ENCODE data around the gene OR1E2. TPM values are rescaled to one million over a fixed set of nuclear protein-coding genes. Genes with fewer than 3 reads are reported as not detected.
"Not testable (repeated sequence)": the region's sequence is repeated elsewhere in the genome, so short reads cannot be mapped to it uniquely, and the experiment has no call there.

The OR1E2 gene
- total RNA-seq, 6 experiments from 2014 or later, result not detected

DNA sequence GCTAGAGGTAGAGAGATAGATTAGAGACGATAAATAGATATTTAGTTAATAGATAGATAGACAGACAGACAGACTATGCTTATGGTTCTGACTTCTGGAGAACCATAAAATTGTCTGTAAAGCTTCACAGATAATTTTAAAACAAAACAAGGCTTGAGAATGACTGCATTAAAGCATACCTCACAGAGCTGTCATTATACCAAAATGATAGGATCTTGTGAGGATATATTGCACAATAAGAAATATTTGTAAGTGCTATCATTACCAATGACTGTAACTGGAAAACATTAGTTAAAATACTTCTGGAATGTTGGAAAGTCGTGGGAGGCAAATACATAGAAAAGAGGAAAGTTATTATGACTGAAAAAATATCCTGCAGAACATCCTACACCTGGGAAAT is 31.9 kb downstream of the OR1E2 start:
- WGBS (ENCODE audit: insufficient coverage, low coverage, low lambda C conversion rate, missing lambda C conversion rate), result 42% methylated on average over 2 of the region's 2 CpGs
- intact Hi-C loops (cut with DNase I), result no loop called here
- ATAC-seq, result no peak
- no peaks in the 10 kb centered on the region for H3K27me3 ChIP-seq
- H3K27ac ChIP-seq, result no peak overlapping the region
- no peaks in the 10 kb centered on the region for H3K36me3 ChIP-seq
- no peaks in the 10 kb centered on the region for H3K4me1 ChIP-seq
- H3K4me3 ChIP-seq, result no peak overlapping the region
- no peak for DNase-seq
- TF ChIP-seq POLR2A (IDR thresholded peaks at IDR 0.05) (no peak), CTCF (IDR thresholded peaks at IDR 0.05) (no peak)
- H3K9me3 ChIP-seq, result no peaks in the 10 kb centered on the region

DNA sequence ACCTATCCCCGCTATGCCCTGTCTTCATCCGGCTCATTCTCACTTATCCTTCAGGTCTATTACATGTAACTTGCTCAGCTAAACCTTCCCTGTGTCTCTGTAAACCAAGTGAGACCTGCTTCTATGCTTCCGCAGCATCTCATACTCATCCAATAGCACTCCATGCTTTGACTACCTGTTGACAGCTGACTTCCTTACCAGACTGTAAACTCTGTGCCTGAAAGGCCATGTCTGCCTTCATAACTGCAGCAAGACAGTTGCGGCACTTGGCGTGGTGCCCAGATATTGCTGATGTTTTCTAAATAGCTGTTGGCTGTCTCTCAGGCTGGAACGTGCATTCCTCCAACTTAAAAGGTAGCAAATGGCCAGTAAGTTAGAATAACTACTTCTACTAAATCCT is 33.6 kb downstream of the OR1E2 start:
- H3K4me3 ChIP-seq, result no peak overlapping the region
- intact Hi-C loops (cut with DNase I), result no loop called here
- ATAC-seq (no peak), DNase-seq (no peak)
- no peaks in the 10 kb centered on the region for H3K27me3 ChIP-seq
- 55% methylated on average over 6 of the region's 6 CpGs for WGBS (ENCODE audit: insufficient coverage, low coverage, low lambda C conversion rate, missing lambda C conversion rate)
- no peak overlapping the region for H3K27ac ChIP-seq
- H3K9me3 ChIP-seq, result no peaks in the 10 kb centered on the region
- H3K36me3 ChIP-seq, result no peaks in the 10 kb centered on the region
- H3K4me1 ChIP-seq, result no peaks in the 10 kb centered on the region
- TF ChIP-seq POLR2A (IDR thresholded peaks at IDR 0.05) (no peak), CTCF (IDR thresholded peaks at IDR 0.05) (no peak)

DNA sequence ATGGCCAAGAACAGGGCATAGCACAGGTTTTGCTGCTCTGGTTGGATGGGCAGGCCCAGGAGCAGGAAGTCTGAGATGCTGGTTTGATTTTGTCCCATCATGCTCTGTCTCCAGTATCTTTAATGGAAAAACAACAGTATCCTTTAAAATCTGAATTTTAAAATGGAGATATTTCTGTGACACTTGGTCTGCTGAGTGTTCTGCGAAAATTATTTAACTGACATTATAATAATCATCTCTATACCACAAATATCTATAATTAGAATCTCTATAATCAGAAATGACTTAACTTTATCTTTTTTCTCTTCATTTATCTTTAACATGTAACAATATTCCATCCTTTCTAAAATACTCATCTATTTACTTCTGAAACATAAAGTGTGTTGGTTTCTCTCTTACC is 35.3 kb downstream of the OR1E2 start, which contains the start of gene OR1E1:
TSS of gene OR1E1 (minus strand) at position 101 of the 400 bp plus-strand sequence. CDS start at position 101, 0 bp downstream.
- Histone ChIP-seq H3K27ac (no peak within 1 kb of the TSS), H3K9me3 (no peaks in the 10 kb centered on the region), H3K36me3 (no peaks in the 10 kb centered on the region), H3K27me3 (no peaks in the 10 kb centered on the region), H3K4me3 (no peak within 1 kb of the TSS), H3K4me1 (no peaks in the 10 kb centered on the region)
- intact Hi-C loops (cut with DNase I), result no loop called here
- 62% methylated on average over 1 of the region's 1 CpG for WGBS (ENCODE audit: insufficient coverage, low coverage, low lambda C conversion rate, missing lambda C conversion rate)
- no peak for ATAC-seq
- DNase-seq, result no peak
- TF ChIP-seq CTCF (IDR thresholded peaks at IDR 0.05), result no peak
- TF ChIP-seq POLR2A (IDR thresholded peaks at IDR 0.05), result no peak

DNA sequence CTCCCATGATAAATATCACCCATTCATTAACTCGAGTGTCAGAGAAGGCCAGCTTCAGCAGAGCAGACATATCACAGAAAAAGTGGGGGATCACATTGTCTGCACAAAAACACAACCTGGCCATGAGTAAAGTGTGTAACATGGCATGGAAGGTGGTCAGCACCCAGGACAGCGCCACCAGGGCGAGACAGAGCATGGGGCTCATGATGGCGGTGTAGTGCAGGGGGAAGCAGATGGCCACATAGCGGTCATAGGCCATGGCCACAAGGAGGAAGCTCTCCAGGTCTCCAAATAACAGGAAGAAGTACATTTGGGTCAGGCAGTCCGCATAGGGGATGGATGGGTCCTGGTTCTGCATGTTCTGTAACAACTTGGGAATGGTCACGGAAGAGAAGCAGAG is 35.8 kb downstream of the OR1E2 start:
- H3K9me3 ChIP-seq; ATAC-seq; H3K27ac ChIP-seq; H3K4me1 ChIP-seq; DNase-seq; H3K27me3 ChIP-seq; intact Hi-C loops (cut with DNase I); H3K36me3 ChIP-seq; H3K4me3 ChIP-seq: not testable (repeated sequence)
- 54% methylated on average over 6 of the region's 7 CpGs for WGBS (ENCODE audit: insufficient coverage, low coverage, low lambda C conversion rate, missing lambda C conversion rate)

GRCh38 chr17:3389791-3390190 is 43.9 kb downstream of the OR1E2 start:
- Histone ChIP-seq H3K27ac (no peak overlapping the region), H3K27me3 (peaks cover 0 to 9% of the 10 kb centered on the region in 2 donors), H3K36me3 (no peaks in the 10 kb centered on the region), H3K4me3 (no peak overlapping the region), H3K9me3 (no peaks in the 10 kb centered on the region), H3K4me1 (no peaks in the 10 kb centered on the region)
- no peak for TF ChIP-seq CTCF (IDR thresholded peaks at IDR 0.05)
- no peak for TF ChIP-seq POLR2A (IDR thresholded peaks at IDR 0.05)
- ATAC-seq (no peak), DNase-seq (no peak)
- intact Hi-C loops (cut with DNase I), result no loop called here
- 57% methylated on average over 4 of the region's 4 CpGs for WGBS (ENCODE audit: insufficient coverage, low coverage, low lambda C conversion rate, missing lambda C conversion rate)

Measured in right lobe of liver (tissue), 6 donors.